CD14-positive monocyte (primary cell): Measurements from ENCODE around the gene TXNRD2. TPM values are rescaled to one million over a fixed set of nuclear protein-coding genes. Genes with fewer than 3 reads are reported as not detected.
"Not testable (repeated sequence)": the region's sequence is repeated elsewhere in the genome, so short reads cannot be mapped to it uniquely, and the experiment has no call there.

ENCODE experiments used
- DNase-seq, 3 donors: peaks; one replicate each; pipeline ENCODE4 v3.0.0-alpha.2; 2011 to 2022
- H2AFZ ChIP-seq: 2 replicates; pipeline ENCODE4 v1.6.0; 2012; ENCODE audit warnings: mild to moderate bottlenecking, low read depth, low read length, inconsistent platforms; ENCODE audit not compliant: insufficient read depth, poor library complexity, severe bottlenecking
- H3K27ac ChIP-seq, 2 donors: 1 replicate in 1 of 2; 2 replicates in 1 of 2; pipeline ENCODE4 v1.5.1; 2012 to 2013; ENCODE audit warnings: low read length in 2 of 2, control low read depth in 1 of 2, inconsistent platforms in 1 of 2, low read depth in 1 of 2, mild to moderate bottlenecking in 1 of 2
- H3K27me3 ChIP-seq, 2 donors: one replicate each; pipeline versions ENCODE4 v1.6.0 to v1.6.1; 2011 to 2013; ENCODE audit warnings: low read length in 2 of 2; ENCODE audit not compliant: control insufficient read depth in 2 of 2, insufficient read depth in 2 of 2
- H3K36me3 ChIP-seq, 2 donors: replicated peaks in 1 of 2; 1 replicate in 1 of 2; 2 replicates in 1 of 2; pipeline versions ENCODE4 v1.5.1 to v1.6.1; 2012 to 2013; ENCODE audit warnings: low read length in 2 of 2, control low read depth in 1 of 2, inconsistent platforms in 1 of 2, mild to moderate bottlenecking in 1 of 2; ENCODE audit not compliant: insufficient read depth in 2 of 2, control insufficient read depth in 1 of 2
- H3K4me1 ChIP-seq, 2 donors: 1 replicate in 1 of 2; 2 replicates in 1 of 2; pipeline versions ENCODE4 v1.5.1 to v1.6.1; 2012 to 2013; ENCODE audit warnings: low read length in 2 of 2, control low read depth in 1 of 2, inconsistent platforms in 1 of 2, mild to moderate bottlenecking in 1 of 2, moderate library complexity in 1 of 2; ENCODE audit not compliant: insufficient read depth in 2 of 2, control insufficient read depth in 1 of 2
- H3K4me2 ChIP-seq: replicated peaks from 2 replicates; pipeline ENCODE3; 2012; ENCODE audit warnings: low read length, moderate library complexity, mild to moderate bottlenecking; ENCODE audit not compliant: poor library complexity, severe bottlenecking; ENCODE audit errors: extremely low read depth
- H3K4me3 ChIP-seq, 3 experiments: fragments of 200-600 bp in 1 of 3; sonication (generic) in 1 of 3; replicated peaks in 1 of 3; 1 replicate in 2 of 3; 2 replicates in 1 of 3; pipeline ENCODE4 v1.5.1; 2011 to 2013; ENCODE audit warnings: low read length in 3 of 3, mild to moderate bottlenecking in 3 of 3, control low read depth in 2 of 3, low read depth in 2 of 3, inconsistent platforms in 1 of 3, moderate library complexity in 1 of 3
- H3K79me2 ChIP-seq: 2 replicates; pipeline ENCODE4 v1.6.0; 2012; ENCODE audit warnings: mild to moderate bottlenecking, control low read depth, inconsistent platforms, low read length, moderate library complexity; ENCODE audit not compliant: insufficient read depth
- H3K9ac ChIP-seq: 2 replicates; pipeline ENCODE4 v1.6.0; 2017; ENCODE audit warnings: low read length, mild to moderate bottlenecking; ENCODE audit not compliant: insufficient read depth, poor library complexity, severe bottlenecking
- H3K9me3 ChIP-seq, 2 donors: replicated peaks in 1 of 2; 1 replicate in 1 of 2; 2 replicates in 1 of 2; pipeline versions ENCODE4 v1.5.1 to v1.6.1; 2012 to 2013; ENCODE audit warnings: low read length in 2 of 2, control low read depth in 1 of 2; ENCODE audit not compliant: control insufficient read depth in 1 of 2, insufficient read depth in 1 of 2
- H4K20me1 ChIP-seq: 2 replicates; pipeline ENCODE4 v1.6.0; 2012; ENCODE audit warnings: mild to moderate bottlenecking, low read length, control low read depth, moderate library complexity; ENCODE audit not compliant: insufficient read depth
- H3K27ac Mint-ChIP-seq, 7 donors: one replicate each; pipeline ENCODE4 v1.8.0; 2020; ENCODE audit warnings: mild to moderate bottlenecking in 7 of 7, mixed read lengths in 7 of 7, moderate library complexity in 6 of 7, inconsistent platforms in 2 of 7
- H3K27me3 Mint-ChIP-seq, 3 donors: one replicate each; pipeline ENCODE4 v1.8.0; 2021 to 2022; ENCODE audit warnings: low read depth in 3 of 3, mild to moderate bottlenecking in 3 of 3, mixed read lengths in 3 of 3, moderate library complexity in 3 of 3, inconsistent platforms in 1 of 3
- H3K36me3 Mint-ChIP-seq, 2 donors: one replicate each; pipeline ENCODE4 v1.8.0; 2020; ENCODE audit warnings: mixed read lengths in 2 of 2, inconsistent platforms in 1 of 2, mild to moderate bottlenecking in 1 of 2
- H3K4me1 Mint-ChIP-seq: one replicate; pipeline ENCODE4 v1.8.0; 2020; ENCODE audit warnings: mild to moderate bottlenecking, mixed read lengths
- H3K4me3 Mint-ChIP-seq, 2 donors: one replicate each; pipeline ENCODE4 v1.8.0; 2020; ENCODE audit warnings: mild to moderate bottlenecking in 2 of 2, mixed read lengths in 2 of 2, moderate library complexity in 1 of 2
- H3K9me3 Mint-ChIP-seq, 7 donors: one replicate each; pipeline ENCODE4 v1.8.0; 2020 to 2022; ENCODE audit warnings: mixed read lengths in 7 of 7, mild to moderate bottlenecking in 6 of 7, moderate library complexity in 6 of 7, inconsistent platforms in 2 of 7
- WGBS: methylation state at CpG from one replicate; pipeline ENCODE4 v1.1.5; 2013; ENCODE audit warnings: missing lambda C conversion rate; ENCODE audit not compliant: insufficient coverage; 5-methylcytosine and 5-hydroxymethylcytosine counted together
- intact Hi-C, 2 donors: fragments of 100-400 bp; cut with micrococcal nuclease; formaldehyde crosslinking; loops; one replicate each; pipeline versions ENCODE4 v1.15.0 to v1.15.1; 2023
- polyA plus RNA-seq, 3 donors: library from polyadenylated mRNA; depleted of rRNA in 1 of 3; unstranded in 2 of 3; stranded (reverse) in 1 of 3; fragments of 300-500 nt in 2 of 3; fragments of >200 nt in 1 of 3; fragmentation: Illumina TruSeq in 2 of 3; gene quantifications; 1 replicate in 2 of 3; 2 replicates in 1 of 3; pipeline ENCODE4 v1.2.3, GENCODE V29; 2012 to 2021
- TF ChIP-seq, protein P1 (sequence below): fragments of 200-600 bp; IDR thresholded peaks from one replicate; pipeline ENCODE4 v1.8.0; 2022; ENCODE audit warnings: antibody characterized with exemption, mild to moderate bottlenecking

TXNRD2 gene
- polyA plus RNA-seq, 3 donors, result 24.9 to 54.9 (median 30.8) TPM

DNA sequence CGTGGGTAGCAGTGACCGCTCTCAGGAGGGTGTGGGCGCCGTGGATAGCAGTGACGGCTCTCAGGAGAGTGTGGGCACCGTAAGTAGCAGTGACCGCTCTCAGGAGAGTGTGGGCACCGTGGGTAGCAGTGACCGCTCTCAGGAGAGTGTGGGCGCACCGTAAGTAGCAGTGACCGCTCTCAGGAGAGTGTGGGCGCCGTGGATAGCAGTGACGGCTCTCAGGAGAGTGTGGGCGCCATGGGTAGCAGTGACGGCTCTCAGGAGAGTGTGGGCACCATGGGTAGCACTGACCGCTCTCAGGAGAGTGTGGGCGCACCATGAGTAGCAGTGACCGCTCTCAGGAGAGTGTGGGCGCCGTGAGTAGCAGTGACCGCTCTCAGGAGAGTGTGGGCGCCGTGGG is 34.8 kb downstream of the TXNRD2 start:
- H3K9me3 Mint-ChIP-seq, H2AFZ ChIP-seq, H3K4me2 ChIP-seq, H3K4me3 ChIP-seq, H3K27me3 ChIP-seq, H3K27me3 Mint-ChIP-seq, H3K4me3 Mint-ChIP-seq, H3K27ac ChIP-seq, H3K9ac ChIP-seq, intact Hi-C loops, H4K20me1 ChIP-seq, H3K79me2 ChIP-seq, H3K9me3 ChIP-seq, H3K27ac Mint-ChIP-seq, H3K4me1 ChIP-seq, H3K4me1 Mint-ChIP-seq, DNase-seq: not testable (repeated sequence)
- H3K36me3 ChIP-seq, result peaks cover 67 to 91% of the 10 kb centered on the region in 2 donors
- H3K36me3 Mint-ChIP-seq, result peaks cover 54 to 80% of the 10 kb centered on the region in 2 donors
- WGBS, result 97% methylated on average over 19 of the region's 25 CpGs

DNA sequence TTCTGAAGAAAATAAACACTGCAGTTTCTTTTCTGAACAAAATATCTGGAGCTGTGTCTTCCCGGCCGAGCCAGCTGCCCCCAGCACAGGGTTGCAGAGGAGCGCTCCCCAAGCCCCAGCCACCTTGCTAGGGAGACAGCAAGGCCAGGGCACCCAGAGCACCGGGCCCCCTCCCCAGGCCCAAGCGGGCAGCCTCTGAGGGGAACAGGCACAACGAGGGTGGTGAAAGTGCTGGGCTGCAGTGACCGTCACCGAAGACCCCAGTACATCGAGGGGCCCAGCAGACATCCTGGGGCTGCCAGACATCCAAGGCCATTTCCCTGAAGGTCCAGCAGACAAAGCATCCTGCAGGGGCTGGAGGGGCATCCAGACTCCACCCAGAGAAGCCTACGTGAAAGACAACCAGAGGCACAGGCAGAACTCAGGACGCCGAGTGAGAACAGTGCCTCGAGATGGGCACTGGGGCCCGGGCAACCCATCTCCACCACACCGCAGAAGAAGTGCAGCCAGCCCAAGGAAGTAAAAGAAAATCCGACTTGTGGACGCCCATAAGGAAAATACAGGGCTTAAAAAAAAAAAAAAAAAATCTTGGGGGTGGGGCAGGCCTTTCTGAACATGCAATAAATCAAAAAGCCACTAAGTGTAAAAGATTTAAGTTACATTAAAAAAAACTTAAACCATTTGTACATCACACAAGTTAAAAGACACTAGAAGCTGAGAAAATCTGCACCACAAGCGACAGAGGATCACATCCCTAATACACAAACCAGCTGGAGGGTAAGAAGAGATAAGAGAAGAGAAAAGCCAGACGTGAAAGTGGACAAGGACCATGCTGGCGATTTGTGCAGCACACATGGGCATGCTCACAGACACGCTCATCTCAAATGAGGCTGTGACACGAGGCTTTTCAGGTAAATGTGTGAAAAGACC is 36.0 kb downstream of the TXNRD2 start:
- H3K27ac ChIP-seq, result no peak overlapping the region
- Mint-ChIP-seq H3K9me3 (no peaks in the 10 kb centered on the region), H3K4me3 (no peak overlapping the region), H3K27me3 (peaks cover 0 to 5% (median 0%) of the 10 kb centered on the region in 3 donors), H3K36me3 (peaks cover 56 to 79% of the 10 kb centered on the region in 2 donors), H3K27ac (no peak overlapping the region), H3K4me1 (peaks cover 4% of the 10 kb centered on the region)
- no peak overlapping the region for H3K4me3 ChIP-seq
- H3K4me1 ChIP-seq, result no peaks in the 10 kb centered on the region
- WGBS, result 97% methylated on average over 14 of the region's 22 CpGs
- H3K36me3 ChIP-seq, result peaks cover 64 to 91% of the 10 kb centered on the region in 2 donors
- H3K79me2 ChIP-seq, result no peaks in the 10 kb centered on the region
- intact Hi-C loops, result no loop called here
- no peak overlapping the region for H3K4me2 ChIP-seq
- H4K20me1 ChIP-seq, result no peaks in the 10 kb centered on the region
- H3K27me3 ChIP-seq, result no peaks in the 10 kb centered on the region
- no peak overlapping the region for H2AFZ ChIP-seq
- H3K9ac ChIP-seq, result no peak overlapping the region
- TF ChIP-seq, protein P1, sequence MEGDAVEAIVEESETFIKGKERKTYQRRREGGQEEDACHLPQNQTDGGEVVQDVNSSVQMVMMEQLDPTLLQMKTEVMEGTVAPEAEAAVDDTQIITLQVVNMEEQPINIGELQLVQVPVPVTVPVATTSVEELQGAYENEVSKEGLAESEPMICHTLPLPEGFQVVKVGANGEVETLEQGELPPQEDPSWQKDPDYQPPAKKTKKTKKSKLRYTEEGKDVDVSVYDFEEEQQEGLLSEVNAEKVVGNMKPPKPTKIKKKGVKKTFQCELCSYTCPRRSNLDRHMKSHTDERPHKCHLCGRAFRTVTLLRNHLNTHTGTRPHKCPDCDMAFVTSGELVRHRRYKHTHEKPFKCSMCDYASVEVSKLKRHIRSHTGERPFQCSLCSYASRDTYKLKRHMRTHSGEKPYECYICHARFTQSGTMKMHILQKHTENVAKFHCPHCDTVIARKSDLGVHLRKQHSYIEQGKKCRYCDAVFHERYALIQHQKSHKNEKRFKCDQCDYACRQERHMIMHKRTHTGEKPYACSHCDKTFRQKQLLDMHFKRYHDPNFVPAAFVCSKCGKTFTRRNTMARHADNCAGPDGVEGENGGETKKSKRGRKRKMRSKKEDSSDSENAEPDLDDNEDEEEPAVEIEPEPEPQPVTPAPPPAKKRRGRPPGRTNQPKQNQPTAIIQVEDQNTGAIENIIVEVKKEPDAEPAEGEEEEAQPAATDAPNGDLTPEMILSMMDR, result no peak
- no peaks in the 10 kb centered on the region for H3K9me3 ChIP-seq
- no peak for DNase-seq
